ENCODE measurements around the gene IQGAP1. TPM values are rescaled to one million over a fixed set of nuclear protein-coding genes. Genes with fewer than 3 reads are reported as not detected.

IQGAP1 gene, protein sequence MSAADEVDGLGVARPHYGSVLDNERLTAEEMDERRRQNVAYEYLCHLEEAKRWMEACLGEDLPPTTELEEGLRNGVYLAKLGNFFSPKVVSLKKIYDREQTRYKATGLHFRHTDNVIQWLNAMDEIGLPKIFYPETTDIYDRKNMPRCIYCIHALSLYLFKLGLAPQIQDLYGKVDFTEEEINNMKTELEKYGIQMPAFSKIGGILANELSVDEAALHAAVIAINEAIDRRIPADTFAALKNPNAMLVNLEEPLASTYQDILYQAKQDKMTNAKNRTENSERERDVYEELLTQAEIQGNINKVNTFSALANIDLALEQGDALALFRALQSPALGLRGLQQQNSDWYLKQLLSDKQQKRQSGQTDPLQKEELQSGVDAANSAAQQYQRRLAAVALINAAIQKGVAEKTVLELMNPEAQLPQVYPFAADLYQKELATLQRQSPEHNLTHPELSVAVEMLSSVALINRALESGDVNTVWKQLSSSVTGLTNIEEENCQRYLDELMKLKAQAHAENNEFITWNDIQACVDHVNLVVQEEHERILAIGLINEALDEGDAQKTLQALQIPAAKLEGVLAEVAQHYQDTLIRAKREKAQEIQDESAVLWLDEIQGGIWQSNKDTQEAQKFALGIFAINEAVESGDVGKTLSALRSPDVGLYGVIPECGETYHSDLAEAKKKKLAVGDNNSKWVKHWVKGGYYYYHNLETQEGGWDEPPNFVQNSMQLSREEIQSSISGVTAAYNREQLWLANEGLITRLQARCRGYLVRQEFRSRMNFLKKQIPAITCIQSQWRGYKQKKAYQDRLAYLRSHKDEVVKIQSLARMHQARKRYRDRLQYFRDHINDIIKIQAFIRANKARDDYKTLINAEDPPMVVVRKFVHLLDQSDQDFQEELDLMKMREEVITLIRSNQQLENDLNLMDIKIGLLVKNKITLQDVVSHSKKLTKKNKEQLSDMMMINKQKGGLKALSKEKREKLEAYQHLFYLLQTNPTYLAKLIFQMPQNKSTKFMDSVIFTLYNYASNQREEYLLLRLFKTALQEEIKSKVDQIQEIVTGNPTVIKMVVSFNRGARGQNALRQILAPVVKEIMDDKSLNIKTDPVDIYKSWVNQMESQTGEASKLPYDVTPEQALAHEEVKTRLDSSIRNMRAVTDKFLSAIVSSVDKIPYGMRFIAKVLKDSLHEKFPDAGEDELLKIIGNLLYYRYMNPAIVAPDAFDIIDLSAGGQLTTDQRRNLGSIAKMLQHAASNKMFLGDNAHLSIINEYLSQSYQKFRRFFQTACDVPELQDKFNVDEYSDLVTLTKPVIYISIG (N-terminal part only)
- total RNA-seq (10 to 100 TPM; 39.7 to 72.2 (median 50.6) TPM), polyA plus RNA-seq (10 to 100 TPM; 31.1 to 58.7 (median 37.7) TPM)
- long read RNA-seq, donor 1, full-length matches to known transcripts: 1 of 17 reads
- long read RNA-seq, donor 1, partial matches to known transcripts: 14 of 17 reads
- long read RNA-seq, donor 1, other reads (novel, unspliced or antisense): 2 of 17 reads
- long read RNA-seq, donor 2, full-length matches to known transcripts: 8 of 29 reads
- long read RNA-seq, donor 2, partial matches to known transcripts: 15 of 29 reads
- long read RNA-seq, donor 2, other reads (novel, unspliced or antisense): 6 of 29 reads

DNA sequence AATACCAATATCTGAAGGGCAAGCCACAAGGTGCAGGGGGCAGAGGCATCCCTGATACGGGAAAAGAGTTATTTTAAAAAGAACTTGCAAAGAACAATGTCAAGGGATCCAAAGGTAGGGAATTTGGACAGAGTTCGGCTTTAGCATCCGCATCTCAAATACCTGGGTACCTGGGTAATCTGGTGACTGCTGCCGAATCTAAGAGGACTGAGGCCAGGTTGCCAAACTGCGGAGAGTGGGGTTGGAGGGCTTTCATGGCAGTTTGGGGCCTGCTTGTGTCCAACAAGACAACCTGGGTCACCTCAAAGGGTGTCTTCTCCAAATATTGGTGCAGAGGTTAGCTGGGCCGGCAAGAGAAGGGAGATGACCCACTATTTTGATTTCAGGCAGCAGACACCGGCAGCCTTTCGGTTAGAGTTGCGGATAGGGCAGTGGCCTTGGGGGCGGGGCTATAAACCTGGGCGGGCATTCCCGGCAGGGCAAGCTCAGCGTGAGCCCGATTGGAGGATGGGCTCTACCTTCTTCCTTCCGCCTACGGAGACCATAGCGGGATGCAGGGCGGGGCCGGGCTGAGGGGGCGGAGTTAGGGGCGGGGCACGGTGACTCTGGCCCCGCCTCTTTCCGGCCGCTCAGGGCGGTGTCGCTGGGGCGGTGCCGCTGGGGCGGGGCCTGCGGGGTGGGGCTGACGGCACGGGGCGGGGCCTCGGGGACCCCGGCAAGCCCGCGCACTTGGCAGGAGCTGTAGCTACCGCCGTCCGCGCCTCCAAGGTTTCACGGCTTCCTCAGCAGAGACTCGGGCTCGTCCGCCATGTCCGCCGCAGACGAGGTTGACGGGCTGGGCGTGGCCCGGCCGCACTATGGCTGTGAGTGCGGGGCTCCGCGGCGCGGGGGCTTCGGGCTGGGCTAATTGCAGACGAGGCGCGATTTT lies at the start of gene IQGAP1:
Gene IQGAP1, plus strand, starts transcription at position 709 of the 928 bp plus-strand sequence. Its CDS starts 100 bp downstream, at position 809.
- intact Hi-C loops (cut with DNase I): loop anchor here in 1 of 2 donors (5.0 kb wide), 1 partner anchor 35 kb away; no protein-coding TSS in a partner anchor
- H3K27me3 ChIP-seq (ENCODE audit: insufficient read depth in 3 of 3, low read length in 2 of 3): no peaks in the 10 kb centered on the region
- ATAC-seq (peak; percentile 92 to 97 (median 96)), DNase-seq (peak; percentile 97 to 99)
- H3K4me3 ChIP-seq: peak within 1 kb of the TSS; percentile 77
- 6 to 7% (median 6%) methylated on average over 54 to 62 of the region's 62 CpGs for WGBS, 3 donors
- no peaks in the 10 kb centered on the region for H3K9me3 ChIP-seq
- H3K27ac ChIP-seq: peak within 1 kb of the TSS; percentile 96
- peaks cover 39% of the 10 kb centered on the region for H3K4me1 ChIP-seq
- peaks cover 4 to 17% of the 10 kb centered on the region in 2 donors for H3K36me3 ChIP-seq (ENCODE audit: insufficient read depth in 1 of 2, low read depth in 1 of 2)
- TF ChIP-seq, protein P1, sequence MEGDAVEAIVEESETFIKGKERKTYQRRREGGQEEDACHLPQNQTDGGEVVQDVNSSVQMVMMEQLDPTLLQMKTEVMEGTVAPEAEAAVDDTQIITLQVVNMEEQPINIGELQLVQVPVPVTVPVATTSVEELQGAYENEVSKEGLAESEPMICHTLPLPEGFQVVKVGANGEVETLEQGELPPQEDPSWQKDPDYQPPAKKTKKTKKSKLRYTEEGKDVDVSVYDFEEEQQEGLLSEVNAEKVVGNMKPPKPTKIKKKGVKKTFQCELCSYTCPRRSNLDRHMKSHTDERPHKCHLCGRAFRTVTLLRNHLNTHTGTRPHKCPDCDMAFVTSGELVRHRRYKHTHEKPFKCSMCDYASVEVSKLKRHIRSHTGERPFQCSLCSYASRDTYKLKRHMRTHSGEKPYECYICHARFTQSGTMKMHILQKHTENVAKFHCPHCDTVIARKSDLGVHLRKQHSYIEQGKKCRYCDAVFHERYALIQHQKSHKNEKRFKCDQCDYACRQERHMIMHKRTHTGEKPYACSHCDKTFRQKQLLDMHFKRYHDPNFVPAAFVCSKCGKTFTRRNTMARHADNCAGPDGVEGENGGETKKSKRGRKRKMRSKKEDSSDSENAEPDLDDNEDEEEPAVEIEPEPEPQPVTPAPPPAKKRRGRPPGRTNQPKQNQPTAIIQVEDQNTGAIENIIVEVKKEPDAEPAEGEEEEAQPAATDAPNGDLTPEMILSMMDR (IDR thresholded peaks at IDR 0.05): no peak

DNA sequence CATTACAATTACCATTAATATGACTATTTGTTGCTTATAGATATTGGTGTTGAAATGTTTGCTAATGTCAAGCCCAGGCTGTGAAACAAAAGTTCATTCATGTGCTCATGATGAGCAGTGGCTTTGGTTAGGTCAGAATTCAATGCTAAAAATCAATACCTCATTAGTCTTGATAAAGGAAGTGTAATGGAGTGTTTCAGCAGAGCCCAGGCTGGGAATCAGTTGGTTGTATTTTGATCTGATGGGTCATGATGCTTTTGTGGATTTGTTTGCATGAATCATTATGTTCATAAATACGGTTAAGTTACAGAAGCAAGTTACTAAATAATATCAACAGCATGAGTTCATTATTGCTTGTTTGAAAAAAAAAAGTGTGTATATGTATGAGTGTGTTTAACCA lies 49.5 kb upstream of the IQGAP1 start:
- no peak overlapping the region for H3K27ac ChIP-seq
- intact Hi-C loops (cut with DNase I): no loop called here
- no peak for DNase-seq
- no peaks in the 10 kb centered on the region for H3K36me3 ChIP-seq (ENCODE audit: insufficient read depth in 1 of 2, low read depth in 1 of 2)
- no peaks in the 10 kb centered on the region for H3K27me3 ChIP-seq (ENCODE audit: insufficient read depth in 3 of 3, low read length in 2 of 3)
- ATAC-seq: no peak
- H3K4me3 ChIP-seq: no peak overlapping the region
- H3K9me3 ChIP-seq: no peaks in the 10 kb centered on the region
- no peaks in the 10 kb centered on the region for H3K4me1 ChIP-seq
- TF ChIP-seq, protein P1 (IDR thresholded peaks at IDR 0.05): no peak
- 88 to 95% (median 90%) methylated on average over 1 of the region's 1 CpG for WGBS, 3 donors

DNA sequence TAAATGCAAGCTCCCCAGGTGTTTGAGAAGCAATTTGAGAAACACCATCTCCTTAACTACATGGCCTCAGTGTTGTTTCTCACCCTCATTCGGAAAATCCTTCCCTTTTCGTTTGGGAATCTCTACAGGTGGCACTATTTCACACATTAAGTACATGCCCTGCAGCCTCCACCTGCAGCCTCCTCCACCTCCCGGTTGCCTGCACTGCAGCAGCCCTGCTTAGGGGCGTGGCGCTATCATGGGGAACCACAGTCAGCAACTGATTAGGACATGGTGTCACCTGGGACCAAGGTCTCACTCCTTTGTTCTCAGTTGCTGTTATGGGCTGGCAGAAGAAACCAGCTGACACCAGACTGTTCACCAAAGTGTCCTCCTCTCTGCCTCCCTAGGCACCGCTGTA lies 47.7 kb upstream of the IQGAP1 start:
- Histone ChIP-seq H3K36me3 (ENCODE audit: insufficient read depth in 1 of 2, low read depth in 1 of 2) (no peaks in the 10 kb centered on the region), H3K4me1 (no peaks in the 10 kb centered on the region), H3K27me3 (ENCODE audit: insufficient read depth in 3 of 3, low read length in 2 of 3) (no peaks in the 10 kb centered on the region), H3K9me3 (no peaks in the 10 kb centered on the region), H3K4me3 (no peak overlapping the region), H3K27ac (no peak overlapping the region)
- intact Hi-C loops (cut with DNase I): no loop called here
- DNase-seq: no peak
- TF ChIP-seq, protein P1 (IDR thresholded peaks at IDR 0.05): no peak
- ATAC-seq: no peak
- 73 to 79% (median 75%) methylated on average over 6 of the region's 6 CpGs for WGBS, 3 donors

Data from psoas muscle (tissue), 8 donors.